Stimulated activated CD4-positive, alpha-beta T cell treated with anti-CD3 and anti-CD28 coated beads, TNF-alpha, amount 100 ng/mL, for 48 hours (primary cell): ENCODE data around the gene LPP.

ENCODE experiments used
- DNase-seq, 3 donors: peaks; one replicate each; pipeline ENCODE4 v3.0.0-alpha.2; 2020; ENCODE audit warnings: low read depth in 3 of 3

The LPP gene

GRCh38 chr3:188330138-188330537 is 176.2 kb downstream of the LPP start:
- DNase-seq = no peak

- no peak for DNase-seq
Observed at GRCh38 chr3:188331166-188331565, 177.2 kb downstream of the LPP start.

- no peak for DNase-seq
Observed at GRCh38 chr3:188332085-188332484, 178.1 kb downstream of the LPP start.

GRCh38 chr3:188335656-188336055 is 181.7 kb downstream of the LPP start:
- no peak for DNase-seq

GRCh38 chr3:188336178-188336577 is 182.2 kb downstream of the LPP start:
- no peak for DNase-seq

- DNase-seq = no peak
Observed at GRCh38 chr3:188337232-188337631, 183.3 kb downstream of the LPP start.

- no peak for DNase-seq
Observed at GRCh38 chr3:188338086-188338485, 184.1 kb downstream of the LPP start.

- DNase-seq = peak in 2 of 3 donors; percentile 24 to 43
Observed at GRCh38 chr3:188339410-188340295, 185.7 kb downstream of the LPP start.

- no peak for DNase-seq
Observed at GRCh38 chr3:188341501-188341900, 187.5 kb downstream of the LPP start.

GRCh38 chr3:188342991-188343732 is 189.2 kb downstream of the LPP start:
- no peak for DNase-seq

GRCh38 chr3:188343894-188344293 is 189.9 kb downstream of the LPP start:
- DNase-seq = no peak

- DNase-seq = no peak
Observed at GRCh38 chr3:188345223-188345622, 191.3 kb downstream of the LPP start.

- DNase-seq = no peak
Observed at GRCh38 chr3:188348435-188349244, 194.7 kb downstream of the LPP start.

GRCh38 chr3:188349351-188349901 is 195.5 kb downstream of the LPP start:
- no peak for DNase-seq

GRCh38 chr3:188349933-188350332 is 196.0 kb downstream of the LPP start:
- DNase-seq = no peak

- no peak for DNase-seq
Observed at GRCh38 chr3:188350961-188351360, 197.0 kb downstream of the LPP start.

GRCh38 chr3:188351648-188352047 is 197.7 kb downstream of the LPP start:
- DNase-seq = no peak

- DNase-seq = no peak
Observed at GRCh38 chr3:188352196-188352927, 198.4 kb downstream of the LPP start.

- no peak for DNase-seq
Observed at GRCh38 chr3:188353426-188353825, 199.5 kb downstream of the LPP start.

GRCh38 chr3:188358787-188359493 is 205.0 kb downstream of the LPP start:
- DNase-seq = no peak
